Measurements from ENCODE around the gene RNF222. TPM values are rescaled to one million over a fixed set of nuclear protein-coding genes. Genes with fewer than 3 reads are reported as not detected.

The RNF222 gene
- total RNA-seq, 1 experiment from 2014 or later: 0.79 TPM

DNA sequence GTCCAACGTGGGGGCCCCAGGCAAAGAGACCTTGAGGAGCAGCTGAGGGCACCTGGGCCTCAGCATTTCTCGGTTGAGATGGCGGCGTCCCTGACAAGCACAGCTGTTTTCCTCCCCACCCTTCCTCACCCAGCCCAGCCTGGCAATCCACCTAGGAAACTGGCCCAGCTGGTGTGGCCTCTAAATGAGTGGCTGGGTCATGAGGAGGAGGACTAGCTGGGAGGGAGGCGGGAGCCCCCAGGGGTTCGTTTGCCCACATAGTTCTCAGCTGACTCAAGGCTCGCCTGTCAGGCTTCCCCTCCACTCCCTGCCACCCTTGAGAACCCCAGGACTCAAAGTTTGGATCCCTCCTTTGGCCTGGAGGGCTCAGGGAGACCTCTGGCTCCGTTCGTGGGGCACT lies 5.9 kb downstream of the RNF222 start:
- Histone ChIP-seq H3K27ac (peak overlapping the region; percentile 15; the same call in 1 of the 2 replicates), H3K27me3 (ENCODE audit: insufficient read depth, low read depth) (no peaks in the 10 kb centered on the region), H3K4me3 (no peak overlapping the region), H3K9me3 (ENCODE audit: insufficient read depth, low read depth) (no peaks in the 10 kb centered on the region), H3F3A (ENCODE audit: insufficient read depth, low read depth) (peaks cover 17% of the 10 kb centered on the region; the same call in 1 of the 2 replicates), H3K4me2 (peak overlapping the region; percentile 36), H3K36me3 (ENCODE audit: low read depth) (no peaks in the 10 kb centered on the region), H3K79me2 (ENCODE audit: low read depth) (no peaks in the 10 kb centered on the region), H3K4me1 (replicated peaks; ENCODE audit: insufficient read depth) (peaks cover 23% of the 10 kb centered on the region), H2AFZ (no peak overlapping the region), H4K20me1 (ENCODE audit: insufficient read depth) (no peaks in the 10 kb centered on the region), H3K9me2 (ENCODE audit: insufficient read depth) (no peaks in the 10 kb centered on the region)
- CTCF ChIA-PET: interaction anchor here (0.7 to 1.0 kb wide), 2 partner anchors 8 to 56 kb away, joined by 4 read pairs; partner anchors contain the start of gene RPL26
- TF ChIP-seq, protein P1, sequence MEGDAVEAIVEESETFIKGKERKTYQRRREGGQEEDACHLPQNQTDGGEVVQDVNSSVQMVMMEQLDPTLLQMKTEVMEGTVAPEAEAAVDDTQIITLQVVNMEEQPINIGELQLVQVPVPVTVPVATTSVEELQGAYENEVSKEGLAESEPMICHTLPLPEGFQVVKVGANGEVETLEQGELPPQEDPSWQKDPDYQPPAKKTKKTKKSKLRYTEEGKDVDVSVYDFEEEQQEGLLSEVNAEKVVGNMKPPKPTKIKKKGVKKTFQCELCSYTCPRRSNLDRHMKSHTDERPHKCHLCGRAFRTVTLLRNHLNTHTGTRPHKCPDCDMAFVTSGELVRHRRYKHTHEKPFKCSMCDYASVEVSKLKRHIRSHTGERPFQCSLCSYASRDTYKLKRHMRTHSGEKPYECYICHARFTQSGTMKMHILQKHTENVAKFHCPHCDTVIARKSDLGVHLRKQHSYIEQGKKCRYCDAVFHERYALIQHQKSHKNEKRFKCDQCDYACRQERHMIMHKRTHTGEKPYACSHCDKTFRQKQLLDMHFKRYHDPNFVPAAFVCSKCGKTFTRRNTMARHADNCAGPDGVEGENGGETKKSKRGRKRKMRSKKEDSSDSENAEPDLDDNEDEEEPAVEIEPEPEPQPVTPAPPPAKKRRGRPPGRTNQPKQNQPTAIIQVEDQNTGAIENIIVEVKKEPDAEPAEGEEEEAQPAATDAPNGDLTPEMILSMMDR (conservative IDR thresholded peaks at IDR 0.05): no peak
- no peak for TF ChIP-seq EZH2 (IDR thresholded peaks at IDR 0.05; ENCODE audit: low read depth)
- BruUV-seq (replicated peaks): no TSS peak
- DNase-seq: peak; percentile 78 to 79
- intact Hi-C loops (cut with micrococcal nuclease; ENCODE audit: unreplicated experiment): no loop called here
- POLR2A ChIA-PET (ENCODE audit: unreplicated experiment): interaction anchor here (0.6 to 0.9 kb wide), 2 partner anchors 47 to 170 kb away, joined by 3 read pairs; no protein-coding TSS in a partner anchor

DNA sequence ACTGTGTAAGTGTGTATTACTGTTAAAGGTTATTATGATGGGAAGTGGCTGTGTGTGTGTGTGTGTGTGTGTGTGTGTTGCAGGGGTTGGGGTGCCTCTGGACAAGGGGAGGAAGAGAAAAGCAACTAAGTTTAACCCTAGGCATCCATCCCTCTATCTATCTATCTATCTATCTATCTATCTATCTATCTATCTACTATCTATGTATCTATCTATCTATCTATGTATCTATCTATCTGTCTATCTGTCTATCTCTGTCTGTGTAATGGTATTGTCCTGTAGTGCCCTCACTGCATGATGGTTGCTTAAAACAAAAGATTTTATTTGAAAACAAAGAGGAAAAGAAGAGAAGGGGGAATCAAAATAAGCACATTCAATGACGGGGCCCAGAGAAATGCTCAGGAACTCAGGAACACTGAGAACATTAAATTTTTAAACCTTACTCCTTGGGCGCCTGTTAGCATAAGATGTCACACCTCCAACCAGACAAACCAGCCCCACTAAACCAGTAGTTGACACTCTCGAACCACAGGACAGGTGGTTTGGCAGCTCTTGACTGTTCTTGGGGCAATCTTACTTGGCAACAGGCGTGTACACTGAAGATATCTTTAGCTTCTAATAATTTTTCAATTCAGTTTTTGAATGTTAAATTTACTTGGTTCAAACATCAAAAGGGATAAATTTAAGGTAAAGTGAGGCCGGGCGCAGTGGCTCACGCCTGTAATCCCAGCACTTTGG lies 9.5 kb downstream of the RNF222 start:
- H2AFZ ChIP-seq: no peak overlapping the region
- CTCF ChIA-PET: no interaction called here

DNA sequence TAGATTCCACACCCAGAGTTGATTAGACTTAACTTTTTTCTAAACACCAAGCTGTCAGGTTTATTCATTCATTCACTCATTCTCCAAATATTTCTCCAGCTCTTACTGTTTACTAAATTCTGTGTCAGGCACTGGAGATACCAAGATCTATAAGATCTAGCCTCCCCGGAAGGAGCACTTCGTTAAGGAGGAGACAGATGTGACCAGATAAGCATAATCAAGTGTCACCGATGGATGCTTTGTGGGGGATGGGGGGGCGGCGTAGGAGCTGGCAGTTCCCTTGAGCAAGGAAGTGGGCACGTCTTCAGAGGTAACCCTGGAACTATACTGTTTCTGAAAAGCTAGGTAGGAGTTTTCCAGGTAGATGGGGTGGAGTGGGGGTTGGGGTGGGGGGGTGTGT lies 10.8 kb downstream of the RNF222 start:
- CTCF ChIA-PET: no interaction called here
- no peaks in the 10 kb centered on the region for H3K9me2 ChIP-seq (ENCODE audit: insufficient read depth)
- no peaks in the 10 kb centered on the region for H3K9me3 ChIP-seq (ENCODE audit: insufficient read depth, low read depth)
- no peaks in the 10 kb centered on the region for H3K27me3 ChIP-seq (ENCODE audit: insufficient read depth, low read depth)
- no peak overlapping the region for H3K27ac ChIP-seq
- no TSS peak for BruUV-seq (replicated peaks)
- peaks cover 11% of the 10 kb centered on the region for H3K79me2 ChIP-seq (ENCODE audit: low read depth)
- no peak overlapping the region for H2AFZ ChIP-seq
- H3F3A ChIP-seq (ENCODE audit: insufficient read depth, low read depth): peaks cover 31% of the 10 kb centered on the region
- TF ChIP-seq, protein P1 (conservative IDR thresholded peaks at IDR 0.05): no peak
- no peak for TF ChIP-seq EZH2 (IDR thresholded peaks at IDR 0.05; ENCODE audit: low read depth)
- no peaks in the 10 kb centered on the region for H4K20me1 ChIP-seq (ENCODE audit: insufficient read depth)
- H3K4me3 ChIP-seq: no peak overlapping the region
- H3K4me2 ChIP-seq: no peak overlapping the region
- DNase-seq: no peak
- POLR2A ChIA-PET (ENCODE audit: unreplicated experiment): no interaction called here
- peaks cover 24% of the 10 kb centered on the region for H3K4me1 ChIP-seq (replicated peaks; ENCODE audit: insufficient read depth)
- intact Hi-C loops (cut with micrococcal nuclease; ENCODE audit: unreplicated experiment): loop anchor here (10.0 kb wide), 2 partner anchors 202 to 1138 kb away; no protein-coding TSS in a partner anchor
- H3K36me3 ChIP-seq (ENCODE audit: low read depth): peaks cover 6% of the 10 kb centered on the region

More for the DNA sequence above, 9.5 kb downstream of the RNF222 start:
- H3K27ac ChIP-seq: no peak overlapping the region
- no TSS peak for BruUV-seq (replicated peaks)
- no peaks in the 10 kb centered on the region for H3K9me3 ChIP-seq (ENCODE audit: insufficient read depth, low read depth)
- H3K36me3 ChIP-seq (ENCODE audit: low read depth): no peaks in the 10 kb centered on the region
- H3K79me2 ChIP-seq (ENCODE audit: low read depth): no peaks in the 10 kb centered on the region
- no peak overlapping the region for H3K4me3 ChIP-seq
- H3K9me2 ChIP-seq (ENCODE audit: insufficient read depth): no peaks in the 10 kb centered on the region
- TF ChIP-seq EZH2 (IDR thresholded peaks at IDR 0.05; ENCODE audit: low read depth): no peak
- TF ChIP-seq, protein P1 (conservative IDR thresholded peaks at IDR 0.05): no peak
- no peak overlapping the region for H3K4me2 ChIP-seq
- H3F3A ChIP-seq (ENCODE audit: insufficient read depth, low read depth): peaks cover 22% of the 10 kb centered on the region
- no peak for DNase-seq
- H3K4me1 ChIP-seq (replicated peaks; ENCODE audit: insufficient read depth): peaks cover 27% of the 10 kb centered on the region
- intact Hi-C loops (cut with micrococcal nuclease; ENCODE audit: unreplicated experiment): loop anchor here (10.0 kb wide), 2 partner anchors 203 to 1137 kb away; no protein-coding TSS in a partner anchor
- POLR2A ChIA-PET (ENCODE audit: unreplicated experiment): no interaction called here
- H3K27me3 ChIP-seq (ENCODE audit: insufficient read depth, low read depth): no peaks in the 10 kb centered on the region
- H4K20me1 ChIP-seq (ENCODE audit: insufficient read depth): no peaks in the 10 kb centered on the region
